AG10803 (cell line): ENCODE data around the gene CHI3L1.

Experiments
- DNase-seq: peaks from one replicate; pipeline ENCODE4 v3.0.0; 2010; ENCODE audit warnings: low read depth
- H3K4me3 ChIP-seq: 2 replicates; pipeline ENCODE4 v1.5.1; 2011; ENCODE audit warnings: mild to moderate bottlenecking, low read length, control low read depth
- CTCF ChIP-seq: conservative IDR thresholded peaks from 2 replicates; pipeline ENCODE4 v1.5.1; 2011; ENCODE audit warnings: mild to moderate bottlenecking, low read length, control low read depth, inconsistent platforms

The CHI3L1 gene

GRCh38 chr1:203168256-203168786 is 18.2 kb downstream of the CHI3L1 start:
- no peak overlapping the region for H3K4me3 ChIP-seq
- TF ChIP-seq CTCF: no peak
- no peak for DNase-seq

- no peak overlapping the region for H3K4me3 ChIP-seq
- TF ChIP-seq CTCF: no peak
- DNase-seq: no peak
Measured at GRCh38 chr1:203167913-203168200, 18.6 kb downstream of the CHI3L1 start.

- H3K4me3 ChIP-seq: no peak overlapping the region
- no peak for DNase-seq
- no peak for TF ChIP-seq CTCF
Measured at GRCh38 chr1:203167026-203167912, 19.2 kb downstream of the CHI3L1 start.

- TF ChIP-seq CTCF: no peak; the same call in 1 of the 2 replicates
- H3K4me3 ChIP-seq: no peak overlapping the region
- no peak for DNase-seq
Measured at GRCh38 chr1:203166192-203166940, 20.1 kb downstream of the CHI3L1 start.

GRCh38 chr1:203165800-203166161 is 20.7 kb downstream of the CHI3L1 start:
- no peak for TF ChIP-seq CTCF
- no peak for DNase-seq
- H3K4me3 ChIP-seq: no peak overlapping the region

- H3K4me3 ChIP-seq: no peak overlapping the region
- TF ChIP-seq CTCF: no peak
- no peak for DNase-seq
Measured at GRCh38 chr1:203165101-203165799, 21.3 kb downstream of the CHI3L1 start.
